ENCODE measurements around the gene KCTD15.
A peak's percentile ranks its signal among the peaks of the same experiment; 100 is the strongest.

KCTD15 gene

GRCh38 chr19:33777753-33778088, 18.9 kb upstream of the KCTD15 start:
- Histone ChIP-seq H3K36me3 (ENCODE audit: insufficient read depth, low read length) (no peaks in the 10 kb centered on the region), H3K9me3 (ENCODE audit: control insufficient read depth, insufficient read depth, low read length) (no peaks in the 10 kb centered on the region), H3K4me1 (ENCODE audit: insufficient read depth, low read length) (no peaks in the 10 kb centered on the region; the same call in 1 of the 2 replicates), H3K9ac (ENCODE audit: low read depth, low read length) (no peak overlapping the region)

- peak overlapping the region; percentile 10; the same call in 1 of the 2 replicates for H3K9ac ChIP-seq (ENCODE audit: low read depth, low read length)
- H3K36me3 ChIP-seq (ENCODE audit: insufficient read depth, low read length): no peaks in the 10 kb centered on the region
- H3K4me1 ChIP-seq (ENCODE audit: insufficient read depth, low read length): no peaks in the 10 kb centered on the region; the same call in 1 of the 2 replicates
- H3K9me3 ChIP-seq (ENCODE audit: control insufficient read depth, insufficient read depth, low read length): no peaks in the 10 kb centered on the region
These were observed 18.4 kb upstream of the KCTD15 start for GRCh38 chr19:33778089-33778791.

GRCh38 chr19:33779849-33780248, 16.8 kb upstream of the KCTD15 start:
- no peaks in the 10 kb centered on the region for H3K9me3 ChIP-seq (ENCODE audit: control insufficient read depth, insufficient read depth, low read length)
- H3K36me3 ChIP-seq (ENCODE audit: insufficient read depth, low read length): no peaks in the 10 kb centered on the region
- no peak overlapping the region for H3K9ac ChIP-seq (ENCODE audit: low read depth, low read length)
- H3K4me1 ChIP-seq (ENCODE audit: insufficient read depth, low read length): no peaks in the 10 kb centered on the region; the same call in 1 of the 2 replicates

GRCh38 chr19:33780251-33780650, 16.4 kb upstream of the KCTD15 start:
- H3K4me1 ChIP-seq (ENCODE audit: insufficient read depth, low read length): no peaks in the 10 kb centered on the region; the same call in 1 of the 2 replicates

GRCh38 chr19:33780746-33781145, 15.9 kb upstream of the KCTD15 start:
- no peaks in the 10 kb centered on the region for H3K9me3 ChIP-seq (ENCODE audit: control insufficient read depth, insufficient read depth, low read length)

More at GRCh38 chr19:33780251-33780650, 16.4 kb upstream of the KCTD15 start:
- H3K9ac ChIP-seq (ENCODE audit: low read depth, low read length): no peak overlapping the region
- no peaks in the 10 kb centered on the region for H3K9me3 ChIP-seq (ENCODE audit: control insufficient read depth, insufficient read depth, low read length)
- H3K36me3 ChIP-seq (ENCODE audit: insufficient read depth, low read length): no peaks in the 10 kb centered on the region

GRCh38 chr19:33781415-33781935, 15.2 kb upstream of the KCTD15 start:
- no peaks in the 10 kb centered on the region; the same call in 1 of the 2 replicates for H3K4me1 ChIP-seq (ENCODE audit: insufficient read depth, low read length)

More at GRCh38 chr19:33780746-33781145, 15.9 kb upstream of the KCTD15 start:
- H3K9ac ChIP-seq (ENCODE audit: low read depth, low read length): no peak overlapping the region
- no peaks in the 10 kb centered on the region for H3K36me3 ChIP-seq (ENCODE audit: insufficient read depth, low read length)
- H3K4me1 ChIP-seq (ENCODE audit: insufficient read depth, low read length): no peaks in the 10 kb centered on the region; the same call in 1 of the 2 replicates

GRCh38 chr19:33781996-33782395, 14.7 kb upstream of the KCTD15 start:
- no peaks in the 10 kb centered on the region for H3K36me3 ChIP-seq (ENCODE audit: insufficient read depth, low read length)
- H3K4me1 ChIP-seq (ENCODE audit: insufficient read depth, low read length): no peaks in the 10 kb centered on the region; the same call in 1 of the 2 replicates
- H3K9ac ChIP-seq (ENCODE audit: low read depth, low read length): no peak overlapping the region
- H3K9me3 ChIP-seq (ENCODE audit: control insufficient read depth, insufficient read depth, low read length): no peaks in the 10 kb centered on the region

More at GRCh38 chr19:33781415-33781935, 15.2 kb upstream of the KCTD15 start:
- Histone ChIP-seq H3K9ac (ENCODE audit: low read depth, low read length) (no peak overlapping the region), H3K9me3 (ENCODE audit: control insufficient read depth, insufficient read depth, low read length) (no peaks in the 10 kb centered on the region), H3K36me3 (ENCODE audit: insufficient read depth, low read length) (no peaks in the 10 kb centered on the region)

- no peak overlapping the region for H3K9ac ChIP-seq (ENCODE audit: low read depth, low read length)
- no peaks in the 10 kb centered on the region for H3K9me3 ChIP-seq (ENCODE audit: control insufficient read depth, insufficient read depth, low read length)
- no peaks in the 10 kb centered on the region for H3K36me3 ChIP-seq (ENCODE audit: insufficient read depth, low read length)
- H3K4me1 ChIP-seq (ENCODE audit: insufficient read depth, low read length): no peaks in the 10 kb centered on the region
These were observed 12.2 kb upstream of the KCTD15 start for GRCh38 chr19:33784432-33784831.

- Histone ChIP-seq H3K4me1 (ENCODE audit: insufficient read depth, low read length) (no peaks in the 10 kb centered on the region), H3K36me3 (ENCODE audit: insufficient read depth, low read length) (no peaks in the 10 kb centered on the region), H3K9ac (ENCODE audit: low read depth, low read length) (no peak overlapping the region), H3K9me3 (ENCODE audit: control insufficient read depth, insufficient read depth, low read length) (no peaks in the 10 kb centered on the region)
These were observed 10.9 kb upstream of the KCTD15 start for GRCh38 chr19:33785795-33786194.

- peaks cover 4% of the 10 kb centered on the region for H3K4me1 ChIP-seq (ENCODE audit: insufficient read depth, low read length)
- no peak overlapping the region for H3K9ac ChIP-seq (ENCODE audit: low read depth, low read length)
- no peaks in the 10 kb centered on the region for H3K9me3 ChIP-seq (ENCODE audit: control insufficient read depth, insufficient read depth, low read length)
- no peaks in the 10 kb centered on the region for H3K36me3 ChIP-seq (ENCODE audit: insufficient read depth, low read length)
These were observed 8.0 kb upstream of the KCTD15 start for GRCh38 chr19:33788676-33789075.

GRCh38 chr19:33789344-33789743, 7.3 kb upstream of the KCTD15 start:
- H3K9me3 ChIP-seq (ENCODE audit: control insufficient read depth, insufficient read depth, low read length): no peaks in the 10 kb centered on the region
- H3K9ac ChIP-seq (ENCODE audit: low read depth, low read length): no peak overlapping the region
- peaks cover 8% of the 10 kb centered on the region for H3K4me1 ChIP-seq (ENCODE audit: insufficient read depth, low read length)
- no peaks in the 10 kb centered on the region for H3K36me3 ChIP-seq (ENCODE audit: insufficient read depth, low read length)

GRCh38 chr19:33794683-33795369, 1.8 kb upstream of the KCTD15 start:
- H3K9ac ChIP-seq (ENCODE audit: low read depth, low read length): peak overlapping the region; percentile 79
- H3K4me1 ChIP-seq (ENCODE audit: insufficient read depth, low read length): peaks cover 17% of the 10 kb centered on the region
- no peaks in the 10 kb centered on the region for H3K36me3 ChIP-seq (ENCODE audit: insufficient read depth, low read length)
- H3K9me3 ChIP-seq (ENCODE audit: control insufficient read depth, insufficient read depth, low read length): no peaks in the 10 kb centered on the region

GRCh38 chr19:33795370-33796163, 1.1 kb upstream of the KCTD15 start:
- Histone ChIP-seq H3K36me3 (ENCODE audit: insufficient read depth, low read length) (peaks cover 1% of the 10 kb centered on the region; the same call in 1 of the 2 replicates), H3K9me3 (ENCODE audit: control insufficient read depth, insufficient read depth, low read length) (no peaks in the 10 kb centered on the region), H3K9ac (ENCODE audit: low read depth, low read length) (peak overlapping the region; percentile 79), H3K4me1 (ENCODE audit: insufficient read depth, low read length) (peaks cover 21% of the 10 kb centered on the region)
